ENCODE data around the gene TIMP2.

- no peak for TF ChIP-seq CTCF (IDR thresholded peaks at IDR 0.05)
- TF ChIP-seq POLR2A (IDR thresholded peaks at IDR 0.05) = no peak
- TF ChIP-seq POLR2AphosphoS5 (IDR thresholded peaks at IDR 0.05) = no peak
These were observed 34.7 kb downstream of the TIMP2 start for GRCh38 chr17:78890498-78890897.

Measured in breast epithelium (tissue), 3 donors.